GM20000 (cell line): ENCODE results near the gene ARL4A.
"Not testable (repeated sequence)": the region's sequence is repeated elsewhere in the genome, so short reads cannot be mapped to it uniquely, and the experiment has no call there.

Source experiments
- DNase-seq: peaks from one replicate; pipeline ENCODE4 v3.0.0; 2012; ENCODE audit warnings: low spot score
- CTCF ChIP-seq: IDR thresholded peaks from 2 replicates; pipeline ENCODE4 v1.5.1; 2012; ENCODE audit warnings: mild to moderate bottlenecking, control low read depth; ENCODE audit errors: extremely low read depth, missing control alignments

ARL4A gene

GRCh38 chr7:12643001-12643643 lies 44.3 kb upstream of the ARL4A start:
- TF ChIP-seq CTCF, result no peak
- DNase-seq, result no peak

GRCh38 chr7:12643644-12644043 lies 43.8 kb upstream of the ARL4A start:
- DNase-seq, result no peak
- TF ChIP-seq CTCF, result no peak

GRCh38 chr7:12645212-12645611 lies 42.2 kb upstream of the ARL4A start:
- not testable (repeated sequence) for DNase-seq

GRCh38 chr7:12646139-12646538 lies 41.3 kb upstream of the ARL4A start:
- no peak for DNase-seq
- no peak for TF ChIP-seq CTCF

- no peak for TF ChIP-seq CTCF
- DNase-seq, result no peak
These were observed 39.8 kb upstream of the ARL4A start for GRCh38 chr7:12647364-12648219.

- TF ChIP-seq CTCF, result no peak
- DNase-seq, result no peak
These were observed 38.6 kb upstream of the ARL4A start for GRCh38 chr7:12648704-12649261.

- TF ChIP-seq CTCF, result no peak
- no peak for DNase-seq
These were observed 38.1 kb upstream of the ARL4A start for GRCh38 chr7:12649348-12649747.
